IMR-90 (cell line): ENCODE results near the gene ZNF774. TPM values are rescaled to one million over a fixed set of nuclear protein-coding genes. Genes with fewer than 3 reads are reported as not detected.
A peak's percentile ranks its signal among the peaks of the same experiment; 100 is the strongest.

Experiments used
- ATAC-seq: fragments of 200-7000 bp; cut with Tn5 transposase; 2 replicates; pipeline ENCODE4 v1.9.1; 2020; ENCODE audit warnings: low read depth, mild to moderate bottlenecking, moderate library complexity
- BruUV-seq: library from RNA; stranded (reverse); fragments of 400-500 nt; replicated peaks from 2 replicates; lab custom pipeline; 2021; lab: Mats Ljungman, UMichigan
- CTCF ChIA-PET: fragments of 300-600 bp; formaldehyde crosslinking; extraction: SDS; loops from one replicate; lab custom pipeline; 2021; ENCODE audit warnings: antibody characterized with exemption; lab: Yijun Ruan, JAX
- POLR2A ChIA-PET: fragments of 300-600 bp; sonication (Branson Sonifier 250); formaldehyde crosslinking; loops from one replicate; lab custom pipeline; 2022; ENCODE audit warnings: antibody characterized with exemption; ENCODE audit not compliant: unreplicated experiment; lab: Charles Lee
- DNase-seq: peaks from one replicate; pipeline ENCODE4 v3.0.0; 2013
- H2AFZ ChIP-seq: replicated peaks from 2 replicates; pipeline ENCODE3; 2013; ENCODE audit warnings: low read length, mild to moderate bottlenecking; ENCODE audit not compliant: poor library complexity
- H2AK5ac ChIP-seq: 2 replicates; pipeline ENCODE4 v1.6.1; 2013; ENCODE audit warnings: low read depth, low read length, inconsistent platforms
- H2AK9ac ChIP-seq: replicated peaks from 2 replicates; pipeline ENCODE3; 2013; ENCODE audit warnings: mild to moderate bottlenecking, low read depth, low read length, moderate library complexity; ENCODE audit not compliant: poor library complexity
- H2BK120ac ChIP-seq: 2 replicates; pipeline ENCODE4 v1.6.1; 2013; ENCODE audit warnings: low read depth, low read length, inconsistent platforms
- H2BK15ac ChIP-seq: 3 replicates; pipeline ENCODE4 v1.6.1; 2013; ENCODE audit warnings: low read depth, low read length, inconsistent platforms
- H2BK20ac ChIP-seq: 2 replicates; pipeline ENCODE4 v1.6.1; 2013; ENCODE audit warnings: low read depth, mild to moderate bottlenecking, inconsistent platforms, low read length, moderate library complexity
- H2BK5ac ChIP-seq: 2 replicates; pipeline ENCODE4 v1.6.1; 2013; ENCODE audit warnings: mild to moderate bottlenecking, low read depth, low read length, inconsistent platforms; ENCODE audit not compliant: poor library complexity, severe bottlenecking
- H3K14ac ChIP-seq: replicated peaks from 2 replicates; pipeline ENCODE4 v1.6.1; 2013; ENCODE audit warnings: low read depth, low read length, inconsistent platforms
- H3K18ac ChIP-seq: 2 replicates; pipeline ENCODE4 v1.6.1; 2013; ENCODE audit warnings: low read depth, low read length, control low read depth
- H3K23ac ChIP-seq: 2 replicates; pipeline ENCODE4 v1.6.1; 2013; ENCODE audit warnings: low read depth, low read length, inconsistent platforms
- H3K27ac ChIP-seq: 2 replicates; pipeline ENCODE4 v1.5.1; 2013; ENCODE audit warnings: mild to moderate bottlenecking, control low read depth, low read length; ENCODE audit not compliant: insufficient read depth
- H3K27me3 ChIP-seq: 2 replicates; pipeline ENCODE4 v1.6.1; 2013; ENCODE audit warnings: low read length; ENCODE audit not compliant: control insufficient read depth, insufficient read depth
- H3K36me3 ChIP-seq: 2 replicates; pipeline ENCODE4 v1.6.1; 2013; ENCODE audit warnings: low read length, mixed read lengths; ENCODE audit not compliant: control insufficient read depth, insufficient read depth
- H3K4ac ChIP-seq: 2 replicates; pipeline ENCODE4 v1.6.1; 2013; ENCODE audit warnings: low read depth, low read length, inconsistent platforms
- H3K4me1 ChIP-seq: 2 replicates; pipeline ENCODE4 v1.6.1; 2013; ENCODE audit warnings: low read length, mixed read lengths; ENCODE audit not compliant: control insufficient read depth, insufficient read depth
- H3K4me2 ChIP-seq: 2 replicates; pipeline ENCODE4 v1.6.1; 2013; ENCODE audit warnings: low read depth, mild to moderate bottlenecking, control low read depth, low read length, moderate library complexity
- H3K4me3 ChIP-seq: 2 replicates; pipeline ENCODE4 v1.5.1; 2013; ENCODE audit warnings: low read depth, mild to moderate bottlenecking, control low read depth, low read length, moderate library complexity; ENCODE audit not compliant: insufficient read depth
- H3K56ac ChIP-seq: 2 replicates; pipeline ENCODE4 v1.6.1; 2013; ENCODE audit warnings: low read length, inconsistent platforms; ENCODE audit not compliant: insufficient read depth; ENCODE audit errors: extremely low read depth
- H3K79me1 ChIP-seq, 2 experiments: 2 replicates each; pipeline ENCODE4 v1.6.1; 2013; ENCODE audit warnings: low read length in 2 of 2, inconsistent platforms in 1 of 2, low read depth in 1 of 2
- H3K9ac ChIP-seq: 2 replicates; pipeline ENCODE4 v1.6.1; 2013; ENCODE audit warnings: low read depth, low read length, control low read depth
- H3K9me1 ChIP-seq: 2 replicates; pipeline ENCODE4 v1.6.1; 2013; ENCODE audit warnings: low read length, inconsistent platforms; ENCODE audit not compliant: insufficient read depth
- H3K9me3 ChIP-seq: 2 replicates; pipeline ENCODE4 v1.6.1; 2013; ENCODE audit warnings: low read length; ENCODE audit not compliant: control insufficient read depth, insufficient read depth
- H4K20me1 ChIP-seq: 2 replicates; pipeline ENCODE4 v1.6.1; 2013; ENCODE audit warnings: low read length, inconsistent platforms; ENCODE audit not compliant: insufficient read depth
- H4K5ac ChIP-seq: 2 replicates; pipeline ENCODE4 v1.6.1; 2013; ENCODE audit warnings: mild to moderate bottlenecking, low read depth, low read length, control low read depth
- H4K8ac ChIP-seq, 2 experiments: 2 replicates each; pipeline ENCODE4 v1.6.1; 2013; ENCODE audit warnings: low read depth in 2 of 2, low read length in 2 of 2, control low read depth in 1 of 2, inconsistent platforms in 1 of 2
- H4K91ac ChIP-seq: 2 replicates; pipeline ENCODE4 v1.6.1; 2013; ENCODE audit warnings: low read depth, low read length, inconsistent platforms; ENCODE audit not compliant: insufficient read depth
- BHLHE40 ChIP-seq: fragments of 150-350 bp; IDR thresholded peaks from 2 replicates; pipeline ENCODE4 v1.6.1; 2016; ENCODE audit warnings: mild to moderate bottlenecking, low read depth, low read length
- CEBPB ChIP-seq: IDR thresholded peaks from 2 replicates; pipeline ENCODE4 v1.6.1; 2012; ENCODE audit warnings: low read depth, low read length, improper control_type of control experiment
- MAZ ChIP-seq: IDR thresholded peaks from 2 replicates; pipeline ENCODE4 v1.6.1; 2012; ENCODE audit warnings: low read depth, mild to moderate bottlenecking, low read length, improper control_type of control experiment, moderate library complexity, borderline replicate concordance
- RAD21 ChIP-seq: IDR thresholded peaks from 2 replicates; pipeline ENCODE4 v1.6.1; 2012; ENCODE audit warnings: low read length, improper control_type of control experiment
- WGBS, 2 experiments: methylation state at CpG; one replicate each; pipeline versions ENCODE4 v1.1.5 to v1.1.7; 2013; ENCODE audit warnings: missing lambda C conversion rate in 2 of 2; ENCODE audit not compliant: insufficient read length in 1 of 2; ENCODE audit errors: extremely low coverage in 2 of 2; 5-methylcytosine and 5-hydroxymethylcytosine counted together
- dilution Hi-C: fragments of 300-500 bp; cut with HindIII; formaldehyde crosslinking; loops from one replicate; pipeline ENCODE4 v1.14.3; 2018; ENCODE audit warnings: low sequenced_read_pairs; ENCODE audit not compliant: unreplicated experiment
- in situ Hi-C: fragments of 300-500 bp; cut with MboI; formaldehyde crosslinking; loops from 3 replicates; pipeline ENCODE4 v1.14.3; 2019; ENCODE audit warnings: low sequenced_read_pairs, inconsistent platforms, mixed read lengths
- intact Hi-C: fragments of 100-400 bp; cut with micrococcal nuclease; formaldehyde crosslinking; loops from 2 replicates; pipeline ENCODE4 v1.10.0; 2022
- polyA plus RNA-seq, 3 experiments: library from polyadenylated mRNA; depleted of rRNA; stranded (reverse); fragments of >200 nt; gene quantifications; 2 replicates each; pipeline ENCODE4 v1.2.3, GENCODE V29; 2012; ENCODE audit warnings: low replicate concordance in 1 of 3
- total RNA-seq: library from RNA; depleted of rRNA; stranded (reverse); fragments of >200 nt; gene quantifications from 2 replicates; pipeline ENCODE4 v1.2.3, GENCODE V29; 2012
- TF ChIP-seq, protein P1 (sequence below): fragments of 150-350 bp; IDR thresholded peaks from 2 replicates; pipeline ENCODE4 v1.6.1; 2017; ENCODE audit warnings: mild to moderate bottlenecking, antibody characterized with exemption, low read length, low read depth

Gene ZNF774
- total and polyA plus RNA-seq, 2 of the 4 experiments (the other 2 are of a cell fraction), result 0.91 to 1.1 TPM

DNA sequence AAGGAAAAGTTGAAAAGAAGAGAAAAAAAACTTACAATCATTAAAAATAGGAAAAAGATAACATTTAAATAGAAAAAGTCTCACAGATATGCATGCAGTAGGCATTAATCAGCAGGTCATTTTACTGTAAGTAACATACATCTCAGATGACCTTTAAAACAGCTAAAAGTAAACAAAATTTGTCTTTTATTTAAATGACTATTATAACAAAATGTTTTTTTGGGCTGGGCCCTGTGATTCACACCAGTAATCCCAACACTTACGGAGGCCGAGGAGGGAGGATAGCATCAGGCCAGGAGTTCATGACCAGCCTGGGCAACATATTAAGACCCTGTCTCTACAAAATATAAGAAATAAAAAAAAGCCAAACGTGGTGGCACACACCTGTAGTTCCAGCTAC is 50.7 kb downstream of the ZNF774 start:
- H4K8ac ChIP-seq, result no peak overlapping the region; a peak in 1 of 4 replicates
- intact Hi-C loops, result no loop called here
- no CpG with 5 or more reads among the region's 3 CpGs for whole genome bisulfite sequencing, 2 experiments
- dilution Hi-C loops, result no loop called here
- peak overlapping the region; percentile 61 for H3K18ac ChIP-seq
- peaks cover 12% of the 10 kb centered on the region for H3K9me1 ChIP-seq
- no peak overlapping the region for H3K9ac ChIP-seq
- peak overlapping the region; percentile 13; the same call in 1 of the 2 replicates for H3K4me2 ChIP-seq
- H3K27me3 ChIP-seq, result no peaks in the 10 kb centered on the region
- H3K14ac ChIP-seq, result 0 out of 2 replicates have a peak overlapping the region, but pooled peaks have one; percentile 4
- in situ Hi-C loops, result no loop called here
- H3K4ac ChIP-seq, result peak overlapping the region; percentile 36; the same call in 1 of the 2 replicates
- peak overlapping the region; percentile 71; the same call in 1 of the 2 replicates for H3K23ac ChIP-seq
- no peak overlapping the region for H2BK20ac ChIP-seq
- peak overlapping the region; percentile 70 for H3K27ac ChIP-seq
- DNase-seq (no peak), ATAC-seq (no peak)
- peaks cover 83% of the 10 kb centered on the region for H4K20me1 ChIP-seq
- H2BK120ac ChIP-seq, result no peak overlapping the region
- H2BK5ac ChIP-seq, result peak overlapping the region; percentile 74
- no peaks in the 10 kb centered on the region for H3K9me3 ChIP-seq
- no peak overlapping the region for H2AFZ ChIP-seq
- H3K36me3 ChIP-seq, result no peaks in the 10 kb centered on the region; the same call in 1 of the 2 replicates
- H4K91ac ChIP-seq, result no peak overlapping the region; the same call in 1 of the 2 replicates
- peak overlapping the region; percentile 78 for H2AK5ac ChIP-seq
- BruUV-seq, result no TSS peak
- ChIA-PET CTCF (interaction anchor here (1.5 kb wide), 1 partner anchor 11 kb away, joined by 3 read pairs; no protein-coding TSS in a partner anchor), POLR2A (no interaction called here)
- H3K4me3 ChIP-seq, result no peak overlapping the region
- peak overlapping the region; percentile 40; the same call in 1 of the 3 replicates for H2BK15ac ChIP-seq
- H4K5ac ChIP-seq, result no peak overlapping the region; the same call in 1 of the 2 replicates
- H2AK9ac ChIP-seq, result no peak overlapping the region
- peaks cover 12 to 53% of the 10 kb centered on the region in 2 experiments for H3K79me1 ChIP-seq
- no peak overlapping the region for H3K56ac ChIP-seq
- TF ChIP-seq RAD21 (no peak), BHLHE40 (no peak), CEBPB (no peak), MAZ (no peak)
- TF ChIP-seq, protein P1, sequence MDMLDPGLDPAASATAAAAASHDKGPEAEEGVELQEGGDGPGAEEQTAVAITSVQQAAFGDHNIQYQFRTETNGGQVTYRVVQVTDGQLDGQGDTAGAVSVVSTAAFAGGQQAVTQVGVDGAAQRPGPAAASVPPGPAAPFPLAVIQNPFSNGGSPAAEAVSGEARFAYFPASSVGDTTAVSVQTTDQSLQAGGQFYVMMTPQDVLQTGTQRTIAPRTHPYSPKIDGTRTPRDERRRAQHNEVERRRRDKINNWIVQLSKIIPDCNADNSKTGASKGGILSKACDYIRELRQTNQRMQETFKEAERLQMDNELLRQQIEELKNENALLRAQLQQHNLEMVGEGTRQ, result no peak
- H3K4me1 ChIP-seq, result peaks cover 19% of the 10 kb centered on the region
